Activated CD4-positive, alpha-beta T cell treated with anti-CD3 and anti-CD28 coated beads for 24 hours (primary cell): ENCODE results near the gene CHD2.

Experiments
- DNase-seq, 2 donors: peaks; one replicate each; pipeline ENCODE4 v3.0.0-alpha.2; 2020; ENCODE audit warnings: low read depth in 2 of 2

Gene CHD2

DNA sequence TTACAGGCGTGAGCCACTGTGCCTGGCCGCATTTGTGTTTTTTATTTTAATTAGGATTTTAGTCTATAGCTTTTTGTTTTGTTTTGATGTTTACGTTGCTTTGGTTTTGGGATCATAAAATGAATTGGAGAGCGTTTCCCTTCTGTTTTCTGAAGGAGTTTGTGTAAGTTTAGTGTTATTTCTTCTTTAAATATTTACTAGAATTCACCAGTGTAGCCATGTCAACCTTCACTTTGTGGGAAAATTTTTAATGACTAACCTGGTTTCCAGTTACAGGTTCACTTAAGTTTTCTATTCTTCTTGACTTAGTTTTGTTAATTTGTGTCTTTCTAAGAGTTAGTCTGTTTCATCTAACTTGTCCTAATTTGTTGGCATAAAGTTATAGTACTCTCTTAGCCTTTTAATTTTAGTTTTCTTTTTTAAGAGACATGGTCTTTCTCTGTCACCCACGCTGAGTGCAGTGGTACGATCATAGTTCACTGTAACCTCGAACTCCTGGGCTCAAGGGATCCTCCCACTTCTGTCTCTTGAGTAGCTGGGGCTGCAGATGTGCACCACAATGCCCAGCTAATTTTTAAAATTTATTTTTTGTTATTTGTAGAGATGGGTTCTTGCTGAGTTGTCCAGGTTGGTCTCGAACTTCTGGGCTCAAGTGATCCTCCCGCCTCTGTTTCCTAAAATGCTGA, 61.0 kb downstream of the CHD2 start:
- no peak for DNase-seq

DNA sequence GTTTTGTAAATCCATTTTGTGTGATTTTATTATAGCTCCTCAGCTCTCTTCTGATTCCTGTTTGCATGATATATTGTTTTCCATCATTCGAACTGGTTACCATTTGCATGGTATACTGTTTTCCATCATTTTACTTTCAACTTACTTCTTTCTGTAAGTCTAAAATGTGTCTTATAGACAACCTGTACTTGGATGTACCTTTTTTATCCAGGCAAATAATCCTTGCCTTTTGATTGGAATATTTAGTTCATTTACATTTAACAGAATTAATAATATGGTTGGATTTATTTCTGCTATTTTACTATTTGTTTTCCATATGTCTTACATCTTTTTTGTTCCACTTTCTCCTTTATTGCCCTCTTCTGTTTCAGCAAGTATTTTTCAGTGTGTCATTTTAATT, 62.8 kb downstream of the CHD2 start:
- DNase-seq: no peak

DNA sequence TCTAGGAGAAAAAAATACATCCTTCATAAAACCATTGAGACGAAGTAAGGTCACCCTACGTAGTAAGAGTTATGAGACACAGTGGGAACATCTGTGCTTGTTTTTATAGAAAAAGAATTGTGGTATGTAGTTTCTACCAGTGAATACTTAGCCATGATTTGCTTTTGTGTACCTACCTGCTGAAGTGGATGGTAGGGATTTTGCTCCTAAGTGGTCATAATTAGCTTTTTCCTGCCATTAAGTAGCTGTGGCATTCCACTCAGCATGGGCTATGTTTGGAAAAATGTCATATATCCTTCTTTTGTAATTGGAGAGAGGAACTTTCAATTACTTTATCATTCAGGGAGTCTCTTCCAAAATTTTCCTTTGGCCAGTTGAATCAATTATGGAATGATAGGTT, 63.7 kb downstream of the CHD2 start:
- no peak for DNase-seq

DNA sequence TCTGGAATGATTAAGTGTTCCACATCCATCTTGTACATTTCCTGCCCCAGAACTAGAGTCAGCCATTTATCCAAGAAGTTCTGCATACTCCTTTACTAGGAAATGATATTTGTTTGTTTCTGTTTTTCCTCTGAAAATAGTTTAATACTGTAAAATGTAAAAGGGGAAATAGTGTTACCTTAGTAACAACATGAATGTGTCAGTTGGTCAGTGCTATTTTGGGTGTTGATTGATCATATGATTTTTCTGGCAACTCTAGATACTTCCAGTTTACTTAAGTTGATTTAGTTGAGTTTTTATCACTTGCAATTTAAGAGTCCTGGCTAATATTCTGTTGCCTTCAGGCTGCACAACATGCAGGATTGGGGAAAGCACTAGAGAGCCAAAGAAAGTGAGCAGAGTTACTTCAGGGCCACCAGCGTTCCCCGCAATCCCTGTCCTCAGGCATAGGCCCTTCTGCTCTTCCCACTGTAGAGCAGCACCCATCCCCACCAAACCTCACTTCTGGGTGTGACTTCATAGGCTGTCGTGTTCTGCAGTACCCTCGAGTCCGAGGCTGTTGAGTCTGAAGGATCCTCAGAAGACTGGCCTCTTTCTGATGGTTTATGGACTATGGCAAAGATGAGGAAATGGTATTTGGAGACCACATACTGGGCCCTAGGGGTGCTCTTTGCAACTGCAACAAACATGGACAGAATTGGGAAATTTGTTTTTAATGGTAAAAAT, 69.0 kb downstream of the CHD2 start:
- DNase-seq: no peak

DNA sequence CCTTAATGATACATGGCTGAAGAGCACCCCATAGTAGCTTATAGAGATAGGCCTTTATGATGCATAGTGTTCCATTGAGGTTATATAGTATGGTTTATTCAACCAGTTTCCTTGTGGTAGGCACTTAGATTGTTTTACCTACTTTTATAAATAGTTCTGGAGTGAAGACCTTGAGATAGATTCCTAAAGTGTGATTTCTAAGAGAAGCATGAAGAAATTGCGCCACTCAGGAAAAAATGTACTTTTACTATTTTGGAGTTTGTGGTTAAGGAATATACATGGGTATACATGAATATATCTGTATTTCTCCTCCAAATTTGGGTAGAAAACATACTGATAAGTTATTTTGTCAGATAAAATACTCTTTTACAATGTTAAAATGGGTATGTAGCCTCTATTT, 70.5 kb downstream of the CHD2 start:
- DNase-seq: no peak

DNA sequence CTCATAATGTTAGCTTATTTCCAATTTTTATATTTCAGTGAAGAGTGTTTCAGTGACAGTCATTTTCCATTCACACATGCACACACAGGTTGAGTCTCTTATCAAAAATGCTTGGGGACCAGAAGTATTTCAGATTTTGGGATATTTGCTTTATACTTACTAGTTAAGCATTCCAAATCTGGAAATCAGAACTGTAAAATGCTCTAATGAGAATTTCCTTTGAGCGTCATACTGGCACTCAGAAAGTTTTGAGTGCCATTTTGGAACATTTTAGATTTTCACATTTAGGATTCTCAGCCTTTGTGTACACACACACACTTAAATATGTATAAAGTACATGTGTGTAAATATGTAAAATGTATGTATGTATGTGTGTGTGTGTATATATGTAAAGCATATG, 71.0 kb downstream of the CHD2 start:
- no peak for DNase-seq

DNA sequence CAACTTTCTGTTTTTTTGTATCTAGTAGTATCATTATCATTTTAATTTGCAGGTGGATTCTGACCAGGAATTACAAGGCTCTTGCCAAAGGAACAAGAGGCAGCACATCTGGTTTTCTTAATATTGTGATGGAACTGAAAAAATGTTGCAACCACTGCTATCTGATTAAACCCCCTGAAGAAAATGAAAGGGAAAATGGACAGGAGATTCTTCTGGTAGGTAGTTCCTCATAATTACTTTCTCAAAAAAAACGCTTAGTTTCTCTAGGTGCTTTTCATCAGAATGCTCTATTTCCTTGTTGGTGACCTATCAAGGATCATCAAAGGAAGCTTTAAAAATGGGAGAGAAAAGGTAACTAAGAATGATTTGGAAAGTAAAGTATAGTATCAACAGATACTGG, 71.6 kb downstream of the CHD2 start:
- no peak for DNase-seq

DNA sequence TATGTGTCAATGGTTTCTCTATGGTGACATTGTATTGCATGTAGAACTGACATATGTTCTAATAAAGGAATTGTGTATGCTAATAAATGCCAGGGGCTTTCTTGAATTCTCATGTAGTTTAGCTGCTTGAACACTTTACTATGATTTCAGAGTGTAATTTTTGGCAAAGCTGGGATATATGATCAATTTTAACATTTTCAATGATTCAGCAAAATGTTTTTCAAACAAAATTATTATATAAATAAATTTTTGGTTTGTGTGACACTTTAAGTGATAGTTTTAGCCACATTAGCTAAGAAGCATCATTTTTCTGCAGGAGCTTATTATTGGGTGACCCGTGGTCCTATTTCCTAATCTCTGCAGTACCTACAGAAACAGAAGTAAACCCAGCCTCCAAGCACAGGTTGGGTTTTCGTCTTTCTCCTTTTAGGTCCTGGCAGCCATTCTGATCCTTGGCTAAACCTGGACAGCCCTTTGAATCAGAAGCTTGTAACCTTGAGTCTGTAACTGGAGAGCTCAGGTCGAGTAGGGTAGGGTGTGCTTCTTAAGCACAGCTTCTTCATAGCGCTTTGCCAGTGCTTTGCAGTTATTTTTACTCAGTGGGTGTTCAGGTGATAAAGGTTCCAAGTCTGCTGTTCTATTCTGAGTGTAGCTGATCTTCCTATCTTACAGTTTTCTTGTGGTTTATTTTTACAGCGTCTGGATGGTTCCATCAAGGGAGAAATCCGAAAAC, 74.2 kb downstream of the CHD2 start:
- DNase-seq: no peak

DNA sequence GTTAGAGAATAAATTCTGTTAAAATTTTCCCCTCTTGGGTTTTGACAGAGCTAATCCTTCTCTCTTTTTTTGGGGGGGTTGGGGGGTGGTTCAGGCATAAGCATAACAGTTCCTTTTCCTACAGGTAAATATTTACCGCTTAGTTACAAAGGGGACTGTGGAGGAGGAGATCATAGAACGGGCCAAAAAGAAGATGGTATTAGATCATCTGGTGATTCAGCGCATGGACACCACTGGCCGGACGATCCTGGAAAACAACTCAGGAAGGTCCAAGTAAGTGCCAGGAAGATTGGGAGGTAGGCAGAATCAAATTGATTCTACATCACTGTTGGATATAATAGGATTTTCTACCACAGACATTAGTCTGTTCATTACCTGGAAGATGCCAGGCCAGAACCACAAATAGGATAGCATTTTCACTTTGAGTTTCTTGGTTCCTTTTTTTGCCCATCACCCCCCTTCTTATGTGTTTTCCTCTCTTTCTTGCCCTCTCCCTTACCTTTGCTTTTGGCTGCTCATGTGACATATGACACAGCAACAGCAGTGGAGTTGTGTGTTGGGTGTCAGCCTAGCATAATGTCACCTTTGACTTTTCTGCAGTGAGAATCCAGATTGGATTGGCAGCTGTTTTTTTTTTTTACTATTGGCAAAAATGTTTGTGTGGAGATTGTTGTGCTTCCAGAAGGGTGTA, 79.0 kb downstream of the CHD2 start:
- no peak for DNase-seq

DNA sequence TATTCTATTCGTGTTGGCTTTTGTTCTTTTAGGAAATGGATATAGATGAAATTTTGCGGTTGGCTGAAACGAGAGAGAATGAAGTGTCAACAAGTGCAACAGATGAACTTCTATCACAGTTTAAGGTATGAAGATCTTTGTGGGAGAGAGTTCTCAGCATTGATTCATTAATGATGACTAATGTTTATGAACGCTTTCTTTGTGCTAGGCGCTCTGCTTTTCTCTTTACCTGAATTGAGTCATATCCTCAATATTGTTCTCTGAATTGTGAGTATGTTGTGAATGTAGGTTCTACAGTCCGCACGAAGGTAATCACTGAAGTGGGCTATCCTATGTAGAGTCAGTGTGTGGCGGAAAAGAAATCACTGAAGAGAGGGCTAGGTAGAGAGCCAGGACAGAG, 81.2 kb downstream of the CHD2 start:
- no peak for DNase-seq

DNA sequence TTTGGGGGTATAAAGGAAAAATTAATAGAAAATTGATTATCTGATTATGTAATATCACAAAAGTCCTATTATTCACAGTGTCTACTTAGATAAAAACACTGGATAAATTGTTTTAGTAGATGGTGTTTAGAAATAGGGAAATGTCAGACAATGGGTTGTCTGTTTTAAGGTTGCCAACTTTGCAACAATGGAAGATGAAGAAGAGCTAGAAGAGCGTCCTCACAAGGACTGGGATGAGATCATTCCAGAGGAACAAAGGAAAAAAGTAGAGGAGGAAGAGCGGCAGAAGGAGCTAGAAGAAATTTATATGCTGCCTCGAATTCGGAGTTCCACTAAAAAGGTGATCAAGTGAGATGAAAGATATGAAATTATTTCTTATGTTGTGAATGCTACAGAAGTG, 84.0 kb downstream of the CHD2 start:
- DNase-seq: no peak

DNA sequence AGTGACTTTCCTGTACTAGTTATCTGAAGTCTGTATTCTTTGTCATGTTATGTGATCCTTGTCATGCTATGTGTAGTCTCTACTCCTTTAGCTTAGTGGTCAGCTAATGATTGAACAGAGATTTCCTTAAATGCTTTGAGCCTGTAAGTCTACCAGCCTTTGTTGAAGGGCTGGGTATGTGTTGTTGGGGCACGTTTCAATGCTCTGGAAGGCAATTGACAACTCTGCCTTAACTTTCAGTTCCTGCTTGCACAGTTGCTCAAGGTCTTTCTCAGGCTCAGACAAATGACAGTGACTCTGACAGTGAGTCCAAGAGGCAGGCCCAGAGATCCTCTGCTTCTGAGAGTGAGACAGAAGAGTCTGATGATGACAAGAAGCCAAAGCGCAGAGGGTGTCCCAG, 89.3 kb downstream of the CHD2 start:
- no peak for DNase-seq

DNA sequence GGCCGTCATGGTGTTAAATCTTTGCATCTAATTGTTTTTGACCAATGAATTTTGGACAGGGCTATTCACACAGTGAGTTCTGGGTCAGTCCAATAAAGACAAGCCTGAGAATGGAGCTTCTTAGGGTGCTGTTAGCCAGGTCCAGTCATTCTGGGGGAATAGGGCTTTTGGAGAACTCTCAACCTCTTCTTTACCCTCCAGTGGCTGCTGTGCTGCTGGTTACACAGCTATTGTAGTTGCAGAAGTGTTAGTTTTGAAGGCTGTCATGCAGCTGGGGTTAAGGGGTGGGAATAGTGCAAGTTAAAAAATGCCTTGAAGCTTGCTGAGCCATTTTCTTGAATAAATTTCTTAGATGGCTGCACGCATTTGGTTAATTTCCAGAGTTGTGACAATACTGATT, 89.9 kb downstream of the CHD2 start:
- no peak for DNase-seq

DNA sequence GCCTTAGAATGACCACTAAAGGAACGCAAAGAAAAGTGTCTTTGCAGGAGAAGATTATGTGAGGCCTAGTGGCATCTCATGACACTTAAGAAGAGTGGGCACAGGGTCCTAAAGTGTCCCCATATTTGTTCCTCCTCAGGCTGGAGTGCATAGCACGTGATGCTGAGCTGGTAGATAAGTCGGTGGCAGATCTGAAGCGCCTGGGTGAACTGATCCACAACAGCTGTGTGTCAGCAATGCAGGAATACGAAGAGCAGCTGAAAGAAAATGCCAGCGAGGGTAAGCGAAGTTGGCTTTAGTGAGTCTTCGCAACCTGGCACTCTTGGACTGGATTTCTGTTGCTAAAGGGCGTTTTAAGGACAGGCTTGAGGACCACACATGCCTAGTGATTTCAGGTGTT, 92.6 kb downstream of the CHD2 start:
- no peak for DNase-seq

DNA sequence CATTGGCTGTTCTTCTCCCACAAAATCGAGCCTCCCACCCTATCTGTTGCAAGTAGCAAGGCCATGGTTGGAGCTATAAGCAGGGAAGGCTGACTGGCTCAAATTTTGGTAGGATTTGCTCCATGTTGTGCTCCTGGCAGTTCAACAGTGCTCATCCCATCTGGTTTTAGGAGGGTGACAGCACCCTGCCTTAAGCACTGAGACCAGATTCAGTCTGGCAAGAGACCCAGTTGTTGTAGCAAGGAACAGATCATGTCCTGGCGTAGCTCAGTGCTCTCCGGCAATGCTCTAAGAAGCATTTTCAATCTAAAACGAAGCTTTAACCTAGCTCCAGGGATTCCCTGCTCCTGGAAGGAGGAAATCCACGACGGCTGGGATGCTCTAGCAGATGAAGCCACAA, 97.7 kb downstream of the CHD2 start:
- no peak for DNase-seq

DNA sequence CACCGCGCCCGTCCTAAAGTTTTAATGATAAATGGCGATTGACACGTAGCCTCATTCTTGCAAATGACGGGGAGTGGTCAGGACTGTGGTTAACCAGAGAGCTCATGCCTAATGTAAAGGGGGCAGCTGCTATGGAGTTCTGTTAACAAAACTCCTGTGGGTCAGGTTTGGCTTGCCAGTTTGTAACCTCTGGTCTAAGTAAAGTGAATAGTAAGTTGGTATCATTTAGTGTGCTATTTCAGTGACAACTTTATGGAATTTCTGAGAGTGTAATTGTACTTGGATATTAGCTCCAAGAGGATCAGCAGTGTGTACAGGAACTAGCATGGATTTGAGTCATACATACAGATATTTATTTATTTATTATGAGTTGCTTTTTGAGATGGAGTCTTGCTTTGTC, 101.0 kb downstream of the CHD2 start:
- no peak for DNase-seq

DNA sequence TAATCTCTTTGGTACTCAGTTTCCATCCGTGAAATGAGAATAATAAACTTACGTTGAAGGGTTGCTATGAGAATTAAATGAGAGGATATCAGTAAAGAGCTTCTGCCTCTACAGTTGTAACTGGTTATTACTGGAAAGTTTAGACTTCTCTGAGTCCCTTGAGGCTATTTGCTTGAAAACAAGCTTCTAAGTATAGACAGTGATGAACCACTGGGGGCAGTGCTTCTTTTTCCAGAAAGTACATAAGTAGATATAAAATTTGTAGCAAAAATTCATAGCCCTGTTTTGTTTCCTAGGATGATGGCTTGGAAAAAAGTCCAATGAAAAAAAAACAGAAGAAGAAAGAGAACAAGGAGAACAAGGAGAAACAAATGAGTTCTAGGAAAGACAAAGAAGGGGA, 101.8 kb downstream of the CHD2 start:
- DNase-seq: no peak

DNA sequence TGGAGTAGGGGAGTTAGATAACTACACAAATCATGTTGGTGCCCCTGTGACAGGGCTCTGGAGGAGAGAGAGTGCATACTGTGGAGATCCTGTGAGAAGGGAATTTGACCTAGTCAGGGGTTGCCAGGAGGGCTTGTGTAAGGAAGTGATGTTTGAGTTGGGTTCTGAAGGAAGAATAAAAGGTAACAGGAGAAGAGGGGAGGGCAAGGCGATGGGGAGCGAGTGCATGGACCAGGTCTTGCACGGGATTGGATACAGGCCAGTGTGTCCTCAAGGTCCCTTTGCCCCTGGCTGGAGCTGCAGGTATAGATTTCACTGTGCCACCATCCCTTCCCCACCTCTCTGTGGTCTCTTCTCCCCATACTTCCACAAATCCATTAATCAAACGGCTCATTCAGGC, 105.0 kb downstream of the CHD2 start:
- no peak for DNase-seq

DNA sequence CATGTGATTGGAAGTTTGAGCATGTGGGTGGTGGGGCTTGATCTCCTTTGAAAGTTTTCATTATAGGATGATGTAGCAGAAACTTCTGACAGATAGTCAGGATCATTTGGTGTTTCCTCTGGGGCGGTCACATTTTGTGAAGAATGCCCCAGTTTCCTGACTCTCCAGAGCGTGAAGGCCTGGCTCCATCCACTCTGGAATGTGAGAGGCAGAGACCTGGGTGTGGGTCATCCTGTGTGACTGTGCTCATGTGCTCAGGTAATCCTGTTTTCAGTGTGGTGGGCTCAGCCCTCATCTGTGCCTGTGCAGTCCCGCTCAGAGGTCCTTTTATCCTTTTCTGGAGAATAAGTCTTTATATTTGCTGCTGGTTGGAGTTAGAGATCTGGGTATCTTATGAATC, 107.9 kb downstream of the CHD2 start:
- DNase-seq: no peak

DNA sequence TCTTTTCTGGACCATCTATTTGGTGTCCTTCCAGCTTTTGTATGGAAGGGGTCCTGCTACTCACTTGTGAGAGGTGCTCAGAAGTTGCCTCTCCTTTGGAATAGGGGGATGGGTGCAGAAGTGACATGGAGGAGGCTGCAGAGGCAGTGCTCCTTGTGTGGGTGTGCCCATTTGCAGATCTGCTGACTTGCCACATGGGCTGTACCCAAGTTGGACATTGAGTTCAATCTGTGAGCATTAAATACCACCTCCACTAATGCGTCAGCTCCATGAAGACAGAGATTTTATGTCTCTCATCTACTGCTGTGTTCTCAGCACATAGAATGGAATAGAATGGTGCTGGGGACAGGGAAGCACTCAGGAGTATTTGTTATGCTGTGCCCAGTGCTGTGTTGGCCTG, 112.7 kb downstream of the CHD2 start:
- DNase-seq: no peak

DNA sequence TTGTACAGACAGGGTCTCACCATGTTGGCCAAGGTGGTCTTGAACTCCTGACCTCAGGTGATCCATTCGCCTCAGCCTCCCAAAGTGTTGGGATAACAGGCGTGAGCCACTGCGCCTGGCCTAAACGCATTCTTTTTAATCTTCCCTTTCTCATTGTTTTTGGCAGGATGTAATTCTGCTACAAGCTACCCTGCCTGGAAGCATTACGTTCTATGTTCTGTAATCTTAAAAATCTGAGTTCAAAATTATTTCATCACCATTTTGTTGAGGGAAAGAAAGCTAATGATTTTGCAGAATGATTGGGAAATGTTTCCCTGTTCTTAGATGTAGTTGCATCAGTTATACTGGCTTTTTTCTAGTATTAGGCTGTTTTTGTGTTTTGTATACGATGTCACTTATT, 117.4 kb downstream of the CHD2 start:
- DNase-seq: no peak

DNA sequence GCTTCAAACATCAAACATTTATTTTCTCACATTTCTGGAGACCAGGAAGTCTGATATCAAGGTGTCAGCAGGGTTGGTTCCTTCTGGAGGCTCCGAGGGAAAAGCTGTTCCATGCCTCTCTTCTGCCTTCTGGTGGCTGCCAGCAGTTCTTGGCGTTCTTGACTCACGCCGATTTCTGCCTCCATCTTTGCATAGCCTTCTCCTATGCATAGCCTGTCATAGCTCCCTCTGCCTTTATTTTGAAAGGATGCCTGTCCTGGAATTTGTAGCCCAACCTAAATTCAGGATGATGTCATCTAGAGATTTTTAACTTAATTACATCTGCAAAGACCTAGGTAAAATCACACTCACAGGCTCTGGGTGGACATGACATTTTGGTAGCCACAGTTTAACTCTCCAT, 118.5 kb downstream of the CHD2 start:
- no peak for DNase-seq

DNA sequence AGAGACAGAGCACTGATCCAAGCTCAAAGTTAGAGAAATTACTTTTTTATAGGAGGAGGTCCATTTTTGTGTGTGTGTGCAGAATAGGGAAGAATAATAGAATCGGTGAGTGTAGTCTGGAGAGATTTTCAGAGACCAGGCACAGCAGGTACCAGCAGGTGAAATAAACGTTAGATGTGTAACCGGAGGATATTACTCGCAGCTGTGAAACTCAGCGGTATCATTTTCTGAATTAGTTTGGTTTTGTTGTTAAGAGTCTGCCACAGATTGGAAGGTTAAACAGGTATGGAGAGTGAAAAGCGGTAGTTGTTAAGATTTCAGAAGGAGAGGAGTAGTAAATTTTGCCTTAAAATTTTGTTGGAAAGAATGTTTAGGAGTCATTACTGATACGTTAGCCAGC, 119.0 kb downstream of the CHD2 start:
- no peak for DNase-seq
